Muscle layer of duodenum (tissue), 2 donors: Measurements from ENCODE around the gene KDM3A.

ENCODE experiments used
- H3K27ac ChIP-seq: one replicate; pipeline ENCODE4 v1.7.0; 2013; ENCODE audit warnings: mild to moderate bottlenecking, low read length
- H3K27me3 ChIP-seq: one replicate; pipeline ENCODE4 v1.7.0; 2013; ENCODE audit warnings: low read depth, mild to moderate bottlenecking, control low read depth, low read length
- H3K36me3 ChIP-seq, 2 donors: one replicate each; pipeline ENCODE4 v1.7.0; 2013; ENCODE audit warnings: low read length in 2 of 2, control low read depth in 1 of 2, mild to moderate bottlenecking in 1 of 2; ENCODE audit not compliant: insufficient read depth in 2 of 2, control insufficient read depth in 1 of 2
- H3K4me1 ChIP-seq, 2 donors: one replicate each; pipeline ENCODE4 v1.7.0; 2013; ENCODE audit warnings: low read length in 2 of 2, mild to moderate bottlenecking in 2 of 2, control low read depth in 1 of 2, moderate library complexity in 1 of 2; ENCODE audit not compliant: insufficient read depth in 2 of 2, control insufficient read depth in 1 of 2
- H3K4me3 ChIP-seq, 2 donors: one replicate each; pipeline ENCODE4 v1.7.0; 2013; ENCODE audit warnings: low read length in 2 of 2, low read depth in 1 of 2, mild to moderate bottlenecking in 1 of 2
- H3K9me3 ChIP-seq, 2 donors: one replicate each; pipeline ENCODE4 v1.7.0; 2013; ENCODE audit warnings: low read length in 2 of 2, control low read depth in 1 of 2, mild to moderate bottlenecking in 1 of 2; ENCODE audit not compliant: control insufficient read depth in 1 of 2
- donor health status: healthy.

Gene KDM3A

GRCh38 chr2:86455181-86455580 lies 14.0 kb downstream of the KDM3A start:
- peaks cover 4 to 19% of the 10 kb centered on the region in 2 donors for H3K4me1 ChIP-seq
- peaks cover 48 to 51% of the 10 kb centered on the region in 2 donors for H3K36me3 ChIP-seq
- no peaks in the 10 kb centered on the region for H3K9me3 ChIP-seq
- H3K27ac ChIP-seq = no peak overlapping the region
- H3K4me3 ChIP-seq = no peak overlapping the region
- no peaks in the 10 kb centered on the region for H3K27me3 ChIP-seq

GRCh38 chr2:86461042-86461743 lies 20.0 kb downstream of the KDM3A start:
- Histone ChIP-seq H3K36me3 (peaks cover 44 to 70% of the 10 kb centered on the region in 2 donors), H3K4me3 (no peak overlapping the region), H3K27ac (no peak overlapping the region), H3K9me3 (no peaks in the 10 kb centered on the region), H3K4me1 (peaks cover 0 to 28% of the 10 kb centered on the region in 2 donors), H3K27me3 (no peaks in the 10 kb centered on the region)

GRCh38 chr2:86464652-86465051 lies 23.5 kb downstream of the KDM3A start:
- Histone ChIP-seq H3K9me3 (no peaks in the 10 kb centered on the region), H3K4me1 (peaks cover 0 to 38% of the 10 kb centered on the region in 2 donors), H3K4me3 (no peak overlapping the region), H3K27ac (peak overlapping the region; percentile 4), H3K27me3 (no peaks in the 10 kb centered on the region), H3K36me3 (peaks cover 49 to 61% of the 10 kb centered on the region in 2 donors)

- no peak overlapping the region for H3K27ac ChIP-seq
These were observed 25.1 kb downstream of the KDM3A start for GRCh38 chr2:86466306-86466705.

GRCh38 chr2:86468162-86469033 lies 27.2 kb downstream of the KDM3A start:
- Histone ChIP-seq H3K27ac (no peak overlapping the region), H3K4me1 (peaks cover 0 to 35% of the 10 kb centered on the region in 2 donors), H3K4me3 (no peak overlapping the region), H3K36me3 (peaks cover 58 to 59% of the 10 kb centered on the region in 2 donors), H3K9me3 (no peaks in the 10 kb centered on the region), H3K27me3 (no peaks in the 10 kb centered on the region)

More at GRCh38 chr2:86466306-86466705, 25.1 kb downstream of the KDM3A start:
- no peaks in the 10 kb centered on the region for H3K9me3 ChIP-seq
- peaks cover 0 to 38% of the 10 kb centered on the region in 2 donors for H3K4me1 ChIP-seq
- peaks cover 47 to 57% of the 10 kb centered on the region in 2 donors for H3K36me3 ChIP-seq
- H3K27me3 ChIP-seq = no peaks in the 10 kb centered on the region
- no peak overlapping the region for H3K4me3 ChIP-seq

GRCh38 chr2:86470890-86471289 lies 29.7 kb downstream of the KDM3A start:
- H3K27me3 ChIP-seq = no peaks in the 10 kb centered on the region
- peaks cover 0 to 12% of the 10 kb centered on the region in 2 donors for H3K4me1 ChIP-seq
- peaks cover 63 to 64% of the 10 kb centered on the region in 2 donors for H3K36me3 ChIP-seq
- H3K27ac ChIP-seq = no peak overlapping the region
- H3K9me3 ChIP-seq = no peaks in the 10 kb centered on the region
- H3K4me3 ChIP-seq = no peak overlapping the region

- H3K27me3 ChIP-seq = no peaks in the 10 kb centered on the region
- H3K4me1 ChIP-seq = peaks cover 0 to 5% of the 10 kb centered on the region in 2 donors
- no peaks in the 10 kb centered on the region for H3K9me3 ChIP-seq
- H3K36me3 ChIP-seq = peaks cover 57 to 64% of the 10 kb centered on the region in 2 donors
- H3K27ac ChIP-seq = no peak overlapping the region
- H3K4me3 ChIP-seq = no peak overlapping the region
These were observed 30.5 kb downstream of the KDM3A start for GRCh38 chr2:86471637-86472036.

GRCh38 chr2:86476092-86476491 lies 34.9 kb downstream of the KDM3A start:
- Histone ChIP-seq H3K27me3 (no peaks in the 10 kb centered on the region), H3K9me3 (no peaks in the 10 kb centered on the region), H3K4me1 (peaks cover 0 to 11% of the 10 kb centered on the region in 2 donors), H3K4me3 (no peak overlapping the region), H3K36me3 (peaks cover 66 to 77% of the 10 kb centered on the region in 2 donors), H3K27ac (no peak overlapping the region)

- H3K4me1 ChIP-seq = peaks cover 0 to 17% of the 10 kb centered on the region in 2 donors
- H3K9me3 ChIP-seq = no peaks in the 10 kb centered on the region
- peaks cover 62 to 75% of the 10 kb centered on the region in 2 donors for H3K36me3 ChIP-seq
- no peak overlapping the region for H3K4me3 ChIP-seq
- no peak overlapping the region for H3K27ac ChIP-seq
- no peaks in the 10 kb centered on the region for H3K27me3 ChIP-seq
These were observed 35.7 kb downstream of the KDM3A start for GRCh38 chr2:86476918-86477317.

GRCh38 chr2:86477349-86477748 lies 36.2 kb downstream of the KDM3A start:
- peaks cover 64 to 75% of the 10 kb centered on the region in 2 donors for H3K36me3 ChIP-seq
- H3K27me3 ChIP-seq = no peaks in the 10 kb centered on the region
- H3K4me3 ChIP-seq = no peak overlapping the region
- H3K4me1 ChIP-seq = peaks cover 0 to 21% of the 10 kb centered on the region in 2 donors
- no peaks in the 10 kb centered on the region for H3K9me3 ChIP-seq
- H3K27ac ChIP-seq = no peak overlapping the region

- Histone ChIP-seq H3K4me1 (peaks cover 0 to 35% of the 10 kb centered on the region in 2 donors), H3K27ac (no peak overlapping the region), H3K9me3 (no peaks in the 10 kb centered on the region), H3K4me3 (no peak overlapping the region), H3K27me3 (no peaks in the 10 kb centered on the region), H3K36me3 (peaks cover 73 to 83% of the 10 kb centered on the region in 2 donors)
These were observed 38.9 kb downstream of the KDM3A start for GRCh38 chr2:86480105-86480504.
